Naive B cell (primary cell): ENCODE data around the gene AKAP10. TPM values are rescaled to one million over a fixed set of nuclear protein-coding genes. Genes with fewer than 3 reads are reported as not detected.
"Not testable (repeated sequence)": the region's sequence is repeated elsewhere in the genome, so short reads cannot be mapped to it uniquely, and the experiment has no call there.

Experiments used
- ATAC-seq, 2 donors: fragments of 150-1000 bp; cut with Tn5 transposase; 2 replicates each; pipeline ENCODE4 v1.10.0; 2021; ENCODE audit warnings: low read depth in 2 of 2, mild to moderate bottlenecking in 2 of 2, moderate library complexity in 2 of 2
- DNase-seq: peaks from one replicate; pipeline ENCODE4 v3.0.0; 2022
- H3K27ac Mint-ChIP-seq, 6 donors: one replicate each; pipeline ENCODE4 v1.8.0; 2020 to 2022; ENCODE audit warnings: mild to moderate bottlenecking in 6 of 6, mixed read lengths in 6 of 6, moderate library complexity in 5 of 6, inconsistent platforms in 2 of 6
- H3K27me3 Mint-ChIP-seq, 3 donors: one replicate each; pipeline ENCODE4 v1.8.0; 2021 to 2022; ENCODE audit warnings: mixed read lengths in 3 of 3, mild to moderate bottlenecking in 1 of 3
- H3K36me3 Mint-ChIP-seq, 2 donors: one replicate each; pipeline ENCODE4 v1.8.0; 2020 to 2022; ENCODE audit warnings: mixed read lengths in 2 of 2, inconsistent platforms in 1 of 2, mild to moderate bottlenecking in 1 of 2
- H3K4me1 Mint-ChIP-seq, 3 donors: one replicate each; pipeline ENCODE4 v1.8.0; 2020 to 2022; ENCODE audit warnings: mixed read lengths in 3 of 3, inconsistent platforms in 1 of 3, mild to moderate bottlenecking in 1 of 3, moderate library complexity in 1 of 3
- H3K4me3 Mint-ChIP-seq, 8 donors: one replicate each; pipeline ENCODE4 v1.8.0; 2020 to 2022; ENCODE audit warnings: mild to moderate bottlenecking in 8 of 8, mixed read lengths in 8 of 8, moderate library complexity in 8 of 8, inconsistent platforms in 2 of 8
- H3K9me3 Mint-ChIP-seq, 7 donors: one replicate each; pipeline ENCODE4 v1.8.0; 2020 to 2022; ENCODE audit warnings: mixed read lengths in 7 of 7, mild to moderate bottlenecking in 5 of 7, inconsistent platforms in 2 of 7, moderate library complexity in 1 of 7
- polyA plus RNA-seq, 6 donors: library from polyadenylated mRNA; unstranded; fragments of 300-500 nt; fragmentation: Illumina TruSeq; gene quantifications; one replicate each; pipeline ENCODE4 v1.2.3, GENCODE V29; 2021; ENCODE audit warnings: low read depth in 6 of 6

The AKAP10 gene
- polyA plus RNA-seq, 6 donors from 2014 or later, result 17.5 to 46.4 (median 22.5) TPM

GRCh38 chr17:19962954-19963353, 14.7 kb downstream of the AKAP10 start:
- not testable (repeated sequence) for H3K4me3 Mint-ChIP-seq, H3K27me3 Mint-ChIP-seq, H3K9me3 Mint-ChIP-seq, DNase-seq, ATAC-seq
- Mint-ChIP-seq H3K36me3 (peaks cover 9 to 21% of the 10 kb centered on the region in 2 donors), H3K4me1 (peaks cover 10 to 21% (median 13%) of the 10 kb centered on the region in 3 donors), H3K27ac (peak overlapping the region in 1 of 6 donors; percentile 24)

- no peaks in the 10 kb centered on the region for H3K27me3 Mint-ChIP-seq
- peaks cover 0 to 6% (median 0%) of the 10 kb centered on the region in 7 donors for H3K9me3 Mint-ChIP-seq
- H3K36me3 Mint-ChIP-seq, result peaks cover 0 to 34% of the 10 kb centered on the region in 2 donors
- peaks cover 18 to 24% (median 21%) of the 10 kb centered on the region in 3 donors for H3K4me1 Mint-ChIP-seq
- DNase-seq (no peak), ATAC-seq (no peak)
- no peak overlapping the region for H3K4me3 Mint-ChIP-seq
- H3K27ac Mint-ChIP-seq, result no peak overlapping the region
Observed at GRCh38 chr17:19958023-19958422, 19.6 kb downstream of the AKAP10 start.

GRCh38 chr17:19955099-19955498, 22.5 kb downstream of the AKAP10 start:
- Mint-ChIP-seq H3K27ac (peak overlapping the region in 2 of 6 donors; percentile 6 to 24), H3K27me3 (no peaks in the 10 kb centered on the region), H3K4me3 (no peak overlapping the region), H3K36me3 (peaks cover 0 to 30% of the 10 kb centered on the region in 2 donors), H3K4me1 (peaks cover 19 to 25% (median 22%) of the 10 kb centered on the region in 3 donors), H3K9me3 (peaks cover 0 to 7% (median 0%) of the 10 kb centered on the region in 7 donors)
- DNase-seq, result no peak
- ATAC-seq, result no peak

- peaks cover 7 to 27% of the 10 kb centered on the region in 2 donors for H3K36me3 Mint-ChIP-seq
- ATAC-seq, DNase-seq, H3K4me3 Mint-ChIP-seq, H3K9me3 Mint-ChIP-seq, H3K27ac Mint-ChIP-seq, H3K27me3 Mint-ChIP-seq: not testable (repeated sequence)
- peaks cover 32 to 38% (median 38%) of the 10 kb centered on the region in 3 donors for H3K4me1 Mint-ChIP-seq
Observed at GRCh38 chr17:19951411-19951810, 26.2 kb downstream of the AKAP10 start.

GRCh38 chr17:19950624-19951195, 26.9 kb downstream of the AKAP10 start:
- not testable (repeated sequence) for H3K9me3 Mint-ChIP-seq, DNase-seq, H3K27me3 Mint-ChIP-seq, ATAC-seq, H3K4me3 Mint-ChIP-seq
- Mint-ChIP-seq H3K36me3 (peaks cover 7 to 22% of the 10 kb centered on the region in 2 donors), H3K4me1 (peaks cover 32 to 33% (median 33%) of the 10 kb centered on the region in 3 donors), H3K27ac (peak overlapping the region in 2 of 6 donors; percentile 28 to 69)

GRCh38 chr17:19948116-19948943, 29.3 kb downstream of the AKAP10 start:
- peaks cover 7 to 21% of the 10 kb centered on the region in 2 donors for H3K36me3 Mint-ChIP-seq
- H3K27me3 Mint-ChIP-seq, result no peaks in the 10 kb centered on the region
- peak overlapping the region in 5 of 8 donors; percentile 3 to 76 (median 31) for H3K4me3 Mint-ChIP-seq
- H3K4me1 Mint-ChIP-seq, result peaks cover 25 to 39% (median 28%) of the 10 kb centered on the region in 3 donors
- H3K27ac Mint-ChIP-seq, result peak overlapping the region in 5 of 6 donors; percentile 56 to 86 (median 82)
- ATAC-seq (no peak), DNase-seq (no peak)
- peaks cover 0 to 4% (median 0%) of the 10 kb centered on the region in 7 donors for H3K9me3 Mint-ChIP-seq

- Mint-ChIP-seq H3K27ac (no peak overlapping the region), H3K27me3 (no peaks in the 10 kb centered on the region), H3K9me3 (no peaks in the 10 kb centered on the region), H3K36me3 (peaks cover 7 to 17% of the 10 kb centered on the region in 2 donors), H3K4me3 (no peak overlapping the region), H3K4me1 (peaks cover 23 to 31% (median 27%) of the 10 kb centered on the region in 3 donors)
- no peak for ATAC-seq
- DNase-seq, result no peak
Observed at GRCh38 chr17:19946921-19947320, 30.7 kb downstream of the AKAP10 start.

GRCh38 chr17:19945009-19945626, 32.5 kb downstream of the AKAP10 start:
- no peaks in the 10 kb centered on the region for H3K9me3 Mint-ChIP-seq
- H3K4me3 Mint-ChIP-seq, result no peak overlapping the region
- peaks cover 7 to 25% of the 10 kb centered on the region in 2 donors for H3K36me3 Mint-ChIP-seq
- H3K27me3 Mint-ChIP-seq, result no peaks in the 10 kb centered on the region
- peak overlapping the region in 1 of 6 donors; percentile 10 for H3K27ac Mint-ChIP-seq
- H3K4me1 Mint-ChIP-seq, result peaks cover 23 to 37% (median 27%) of the 10 kb centered on the region in 3 donors
- DNase-seq (no peak), ATAC-seq (no peak)

GRCh38 chr17:19943599-19943998, 34.0 kb downstream of the AKAP10 start:
- no peak for ATAC-seq
- peaks cover 16 to 34% of the 10 kb centered on the region in 2 donors for H3K36me3 Mint-ChIP-seq
- no peak overlapping the region for H3K4me3 Mint-ChIP-seq
- no peaks in the 10 kb centered on the region for H3K27me3 Mint-ChIP-seq
- peaks cover 20 to 29% (median 21%) of the 10 kb centered on the region in 3 donors for H3K4me1 Mint-ChIP-seq
- no peak for DNase-seq
- H3K9me3 Mint-ChIP-seq, result no peaks in the 10 kb centered on the region
- peak overlapping the region in 2 of 6 donors; percentile 7 to 20 for H3K27ac Mint-ChIP-seq

DNA sequence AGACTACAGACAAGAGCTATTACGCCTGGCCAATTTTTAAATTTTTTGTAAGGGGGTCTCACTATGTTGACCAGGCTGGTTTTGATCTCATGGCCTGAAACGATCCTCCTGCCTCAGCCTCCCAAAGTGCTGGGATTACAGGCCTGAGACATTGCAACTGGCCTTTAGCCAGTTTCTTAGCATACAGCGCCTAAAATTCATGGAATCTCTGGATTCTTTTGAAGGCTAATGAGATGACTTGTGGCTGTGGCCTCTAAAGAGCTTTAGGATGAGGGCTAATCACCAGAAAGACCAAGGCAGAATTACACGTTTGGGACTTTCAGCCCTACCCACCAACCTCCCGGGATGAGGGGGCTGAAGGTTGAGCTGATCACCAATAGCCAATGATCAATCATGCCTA, 34.6 kb downstream of the AKAP10 start:
- no peaks in the 10 kb centered on the region for H3K9me3 Mint-ChIP-seq
- no peaks in the 10 kb centered on the region for H3K27me3 Mint-ChIP-seq
- no peak overlapping the region for H3K4me3 Mint-ChIP-seq
- H3K36me3 Mint-ChIP-seq, result peaks cover 11 to 29% of the 10 kb centered on the region in 2 donors
- peaks cover 14 to 23% (median 15%) of the 10 kb centered on the region in 3 donors for H3K4me1 Mint-ChIP-seq
- DNase-seq (no peak), ATAC-seq (no peak)
- peak overlapping the region in 2 of 6 donors; percentile 7 to 33 for H3K27ac Mint-ChIP-seq

GRCh38 chr17:19940722-19941464, 36.7 kb downstream of the AKAP10 start:
- DNase-seq, result no peak
- H3K4me1 Mint-ChIP-seq, result peaks cover 11 to 22% (median 12%) of the 10 kb centered on the region in 3 donors
- H3K27me3 Mint-ChIP-seq, result no peaks in the 10 kb centered on the region
- H3K27ac Mint-ChIP-seq, result peak overlapping the region in 1 of 6 donors; percentile 21
- H3K4me3 Mint-ChIP-seq, result no peak overlapping the region
- no peaks in the 10 kb centered on the region for H3K9me3 Mint-ChIP-seq
- peaks cover 16 to 38% of the 10 kb centered on the region in 2 donors for H3K36me3 Mint-ChIP-seq
- no peak for ATAC-seq

- DNase-seq, result no peak
- H3K27ac Mint-ChIP-seq, result no peak overlapping the region
- no peaks in the 10 kb centered on the region for H3K27me3 Mint-ChIP-seq
- H3K4me1 Mint-ChIP-seq, result peaks cover 11 to 18% (median 12%) of the 10 kb centered on the region in 3 donors
- peaks cover 16 to 38% of the 10 kb centered on the region in 2 donors for H3K36me3 Mint-ChIP-seq
- no peak for ATAC-seq
- no peak overlapping the region for H3K4me3 Mint-ChIP-seq
- H3K9me3 Mint-ChIP-seq, result no peaks in the 10 kb centered on the region
Observed at GRCh38 chr17:19939993-19940721, 37.5 kb downstream of the AKAP10 start.
